Measurements from ENCODE around the gene TNFRSF12A. TPM values are rescaled to one million over a fixed set of nuclear protein-coding genes. Genes with fewer than 3 reads are reported as not detected.

The TNFRSF12A gene
- total RNA-seq, 1 donor from 2014 or later = 202 TPM

GRCh38 chr16:2985893-2986355 lies 34.2 kb upstream of the TNFRSF12A start:
- DNase-seq (ENCODE audit: extremely low read depth, low read depth, low spot score) = no peak

- no peak for DNase-seq (ENCODE audit: extremely low read depth, low read depth, low spot score)
These were observed 33.5 kb upstream of the TNFRSF12A start for GRCh38 chr16:2986623-2987188.

- no peak for DNase-seq (ENCODE audit: extremely low read depth, low read depth, low spot score)
These were observed 32.9 kb upstream of the TNFRSF12A start for GRCh38 chr16:2987286-2987685.

GRCh38 chr16:2987833-2988232 lies 32.3 kb upstream of the TNFRSF12A start:
- DNase-seq (ENCODE audit: extremely low read depth, low read depth, low spot score) = no peak

- no peak for DNase-seq (ENCODE audit: extremely low read depth, low read depth, low spot score)
These were observed 31.5 kb upstream of the TNFRSF12A start for GRCh38 chr16:2988590-2989099.

GRCh38 chr16:2990891-2991290 lies 29.3 kb upstream of the TNFRSF12A start:
- DNase-seq (ENCODE audit: extremely low read depth, low read depth, low spot score) = no peak

- no peak for DNase-seq (ENCODE audit: extremely low read depth, low read depth, low spot score)
These were observed 28.5 kb upstream of the TNFRSF12A start for GRCh38 chr16:2991566-2992261.

- no peak for DNase-seq (ENCODE audit: extremely low read depth, low read depth, low spot score)
These were observed 27.6 kb upstream of the TNFRSF12A start for GRCh38 chr16:2992383-2993081.

- DNase-seq (ENCODE audit: extremely low read depth, low read depth, low spot score) = no peak
These were observed 23.9 kb upstream of the TNFRSF12A start for GRCh38 chr16:2996298-2996697.

- no peak for DNase-seq (ENCODE audit: extremely low read depth, low read depth, low spot score)
These were observed 20.2 kb upstream of the TNFRSF12A start for GRCh38 chr16:2999929-3000328.

GRCh38 chr16:3000540-3000939 lies 19.6 kb upstream of the TNFRSF12A start:
- no peak for DNase-seq (ENCODE audit: extremely low read depth, low read depth, low spot score)

- DNase-seq (ENCODE audit: extremely low read depth, low read depth, low spot score) = no peak
These were observed 18.9 kb upstream of the TNFRSF12A start for GRCh38 chr16:3001316-3001715.

- peak; percentile 87 for DNase-seq (ENCODE audit: extremely low read depth, low read depth, low spot score)
These were observed 16.4 kb upstream of the TNFRSF12A start for GRCh38 chr16:3003582-3004270.

- DNase-seq (ENCODE audit: extremely low read depth, low read depth, low spot score) = no peak
These were observed 15.8 kb upstream of the TNFRSF12A start for GRCh38 chr16:3004319-3004718.

GRCh38 chr16:3004781-3005284 lies 15.3 kb upstream of the TNFRSF12A start:
- no peak for DNase-seq (ENCODE audit: extremely low read depth, low read depth, low spot score)

- DNase-seq (ENCODE audit: extremely low read depth, low read depth, low spot score) = no peak
These were observed 12.9 kb upstream of the TNFRSF12A start for GRCh38 chr16:3007059-3007956.

- DNase-seq (ENCODE audit: extremely low read depth, low read depth, low spot score) = no peak
These were observed 12.0 kb upstream of the TNFRSF12A start for GRCh38 chr16:3007957-3008689.

- no peak for DNase-seq (ENCODE audit: extremely low read depth, low read depth, low spot score)
These were observed 11.5 kb upstream of the TNFRSF12A start for GRCh38 chr16:3008690-3009037.

All from glomerular endothelial cell (primary cell).